GM18519 (cell line): ENCODE data around the gene NUTM2E.
"Not testable (repeated sequence)": the region's sequence is repeated elsewhere in the genome, so short reads cannot be mapped to it uniquely, and the experiment has no call there.

Source experiments
- ATAC-seq: cut with Tn5 transposase; IDR thresholded peaks from one replicate; pipeline ENCODE4 v1.9.1; 2021; ENCODE audit warnings: mild to moderate bottlenecking, moderate library complexity; ENCODE audit not compliant: unreplicated experiment, low FRiP score

NUTM2E gene

GRCh38 chr10:79862269-79862668 lies 35.7 kb downstream of the NUTM2E start:
- not testable (repeated sequence) for ATAC-seq

DNA sequence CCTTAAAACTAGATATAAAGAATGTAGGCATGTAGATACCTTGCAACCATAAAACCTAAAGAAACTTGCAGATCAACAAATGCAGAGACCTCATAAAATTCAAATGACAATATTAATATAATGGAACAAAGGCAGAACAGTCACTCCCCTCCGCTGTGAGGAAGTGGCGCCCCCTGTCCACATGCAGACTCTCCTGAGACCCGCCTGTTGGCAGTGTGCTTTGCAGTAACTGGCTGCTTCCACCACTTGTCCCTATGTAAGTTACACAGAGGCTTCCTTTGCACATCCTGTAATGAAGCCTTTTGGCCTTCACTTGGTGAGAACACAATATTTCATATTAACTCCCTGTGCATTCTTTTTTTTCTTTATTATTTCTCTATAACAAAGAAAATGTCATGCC lies 36.3 kb downstream of the NUTM2E start:
- ATAC-seq: not testable (repeated sequence)

DNA sequence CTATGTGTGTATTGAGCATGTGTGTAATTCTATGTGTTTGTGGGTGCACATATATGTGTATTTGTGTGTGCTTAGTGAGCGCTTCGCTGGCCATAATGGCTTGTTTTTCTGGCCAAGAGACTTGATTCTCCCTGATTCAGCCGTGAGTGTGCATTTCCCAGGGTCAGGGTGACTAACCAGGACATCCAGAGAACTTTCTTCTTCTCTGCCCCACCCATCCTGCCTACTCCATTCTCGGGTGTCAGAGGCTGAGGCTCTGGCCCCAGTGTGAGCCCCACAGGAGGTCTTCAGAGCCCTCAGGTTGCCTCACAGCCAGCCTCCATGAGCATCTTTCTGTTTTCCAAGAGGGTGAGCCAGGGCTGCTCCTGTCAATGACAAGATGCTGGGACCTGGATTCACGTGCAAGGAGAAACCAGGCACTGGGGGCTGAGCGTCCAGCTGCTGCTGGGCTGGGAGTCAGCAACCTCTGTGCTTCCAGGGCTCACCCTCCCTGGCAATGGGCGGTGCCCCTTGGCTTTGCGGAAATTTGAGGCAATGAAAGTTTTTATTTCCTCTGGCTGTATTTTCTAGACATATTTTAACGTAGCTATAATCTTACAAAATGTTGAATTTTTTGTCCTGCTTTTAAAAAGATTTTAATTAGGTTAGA lies 40.5 kb downstream of the NUTM2E start:
- ATAC-seq: not testable (repeated sequence)

DNA sequence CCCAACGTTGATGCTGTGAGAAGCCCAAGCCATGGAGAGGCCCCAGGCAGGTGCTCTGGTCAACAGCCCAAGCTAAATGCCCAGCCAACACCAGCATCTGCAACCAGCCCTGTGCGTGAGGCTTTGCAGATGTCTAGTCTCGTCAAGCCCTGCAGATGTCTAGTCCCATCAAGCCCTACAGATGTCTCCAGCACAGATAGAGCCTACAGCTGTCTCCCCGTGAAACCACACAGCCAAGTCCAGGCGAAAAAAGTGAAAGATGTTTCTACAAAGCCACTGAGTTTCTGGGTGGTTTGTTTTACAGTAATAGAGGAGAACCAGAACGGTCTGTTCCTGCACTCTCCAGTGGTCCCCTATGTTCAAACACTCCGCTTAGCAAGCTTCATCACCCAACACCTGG lies 41.5 kb downstream of the NUTM2E start:
- ATAC-seq: not testable (repeated sequence)

- not testable (repeated sequence) for ATAC-seq
These were observed 43.0 kb downstream of the NUTM2E start for GRCh38 chr10:79869439-79870097.

- ATAC-seq: not testable (repeated sequence)
These were observed 45.2 kb downstream of the NUTM2E start for GRCh38 chr10:79871729-79872128.
